Astrocyte of the hippocampus (primary cell): ENCODE data around the gene AGXT.

Experiments used
- DNase-seq: peaks from one replicate; pipeline ENCODE4 v3.0.0; 2011; ENCODE audit warnings: low read depth, low spot score

Gene AGXT

GRCh38 chr2:240869109-240869955 is 708 bp downstream of the AGXT start:
- no peak for DNase-seq

GRCh38 chr2:240869956-240870875 is 1.6 kb downstream of the AGXT start:
- DNase-seq: no peak

GRCh38 chr2:240871071-240871958 is 2.7 kb downstream of the AGXT start:
- DNase-seq: no peak

- no peak for DNase-seq
Observed at GRCh38 chr2:240872317-240873097, 3.9 kb downstream of the AGXT start.

- no peak for DNase-seq
Observed at GRCh38 chr2:240873098-240873788, 4.6 kb downstream of the AGXT start.

- DNase-seq: peak; percentile 23
Observed at GRCh38 chr2:240873805-240874714, 5.4 kb downstream of the AGXT start.

GRCh38 chr2:240874715-240875227 is 6.1 kb downstream of the AGXT start:
- DNase-seq: no peak

- no peak for DNase-seq
Observed at GRCh38 chr2:240875228-240876034, 6.8 kb downstream of the AGXT start.

GRCh38 chr2:240876035-240876474 is 7.4 kb downstream of the AGXT start:
- no peak for DNase-seq

GRCh38 chr2:240876475-240877251 is 8.0 kb downstream of the AGXT start:
- no peak for DNase-seq

- DNase-seq: no peak
Observed at GRCh38 chr2:240877460-240878340, 9.1 kb downstream of the AGXT start.

GRCh38 chr2:240878341-240878936 is 9.8 kb downstream of the AGXT start:
- no peak for DNase-seq

GRCh38 chr2:240879105-240879504 is 10.5 kb downstream of the AGXT start:
- no peak for DNase-seq

- no peak for DNase-seq
Observed at GRCh38 chr2:240881913-240882312, 13.3 kb downstream of the AGXT start.

GRCh38 chr2:240884221-240884620 is 15.6 kb downstream of the AGXT start:
- DNase-seq: no peak

GRCh38 chr2:240884745-240885144 is 16.1 kb downstream of the AGXT start:
- DNase-seq: no peak
